Measurements from ENCODE around the gene TNFRSF8.

The TNFRSF8 gene

DNA sequence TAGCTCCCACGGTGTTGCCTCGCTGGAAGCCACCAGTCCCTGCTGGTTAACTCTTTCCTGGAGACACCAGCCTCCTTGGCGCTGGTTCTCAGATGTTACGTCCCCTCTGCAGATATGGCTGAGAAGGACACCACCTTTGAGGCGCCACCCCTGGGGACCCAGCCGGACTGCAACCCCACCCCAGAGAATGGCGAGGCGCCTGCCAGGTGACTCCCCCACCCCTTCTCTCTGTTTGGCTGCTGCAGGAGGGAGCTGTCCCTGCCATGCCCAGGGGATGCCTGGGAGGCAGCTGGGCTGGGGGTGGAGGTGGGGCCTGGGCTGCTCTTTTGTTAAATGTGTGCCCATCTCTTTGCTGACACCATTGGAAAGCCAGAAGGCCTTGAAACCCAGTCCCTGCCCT lies 60.1 kb downstream of the TNFRSF8 start:
- no peak for DNase-seq

DNA sequence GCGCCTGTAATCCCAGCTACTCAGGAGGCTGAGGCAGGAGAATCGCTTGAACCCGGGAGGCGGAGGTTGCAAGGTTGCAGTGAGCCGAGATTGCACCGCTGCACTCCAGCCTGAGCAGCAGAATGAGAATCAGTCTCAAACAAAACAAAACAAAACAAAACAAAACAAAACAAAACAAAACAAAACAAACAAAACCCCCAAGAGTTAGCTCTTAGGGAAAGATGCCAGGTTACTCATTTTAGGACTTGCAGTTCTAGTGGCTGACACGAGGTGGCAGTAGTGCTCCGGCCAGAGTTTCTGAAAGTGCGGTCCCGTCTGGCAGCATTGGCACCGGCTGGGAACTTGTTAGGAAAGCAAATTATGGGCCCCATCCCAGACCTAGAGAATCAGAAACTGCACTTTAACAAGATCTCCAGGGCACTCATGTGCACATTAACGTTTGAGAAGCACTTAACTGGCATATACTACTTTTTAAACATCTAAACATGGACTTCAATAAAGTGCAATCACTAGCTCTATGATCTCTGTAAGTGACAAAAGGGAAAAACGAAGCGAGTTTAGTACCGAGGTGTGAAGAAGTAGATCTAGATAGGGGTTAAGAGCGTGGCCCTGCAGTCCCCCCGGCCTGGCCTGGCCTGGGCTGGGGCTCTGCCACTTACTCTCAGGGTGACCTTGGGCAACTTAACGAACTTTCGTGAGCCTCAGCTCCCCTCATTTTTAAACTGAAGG lies 61.8 kb downstream of the TNFRSF8 start:
- DNase-seq, result peak; percentile 27

DNA sequence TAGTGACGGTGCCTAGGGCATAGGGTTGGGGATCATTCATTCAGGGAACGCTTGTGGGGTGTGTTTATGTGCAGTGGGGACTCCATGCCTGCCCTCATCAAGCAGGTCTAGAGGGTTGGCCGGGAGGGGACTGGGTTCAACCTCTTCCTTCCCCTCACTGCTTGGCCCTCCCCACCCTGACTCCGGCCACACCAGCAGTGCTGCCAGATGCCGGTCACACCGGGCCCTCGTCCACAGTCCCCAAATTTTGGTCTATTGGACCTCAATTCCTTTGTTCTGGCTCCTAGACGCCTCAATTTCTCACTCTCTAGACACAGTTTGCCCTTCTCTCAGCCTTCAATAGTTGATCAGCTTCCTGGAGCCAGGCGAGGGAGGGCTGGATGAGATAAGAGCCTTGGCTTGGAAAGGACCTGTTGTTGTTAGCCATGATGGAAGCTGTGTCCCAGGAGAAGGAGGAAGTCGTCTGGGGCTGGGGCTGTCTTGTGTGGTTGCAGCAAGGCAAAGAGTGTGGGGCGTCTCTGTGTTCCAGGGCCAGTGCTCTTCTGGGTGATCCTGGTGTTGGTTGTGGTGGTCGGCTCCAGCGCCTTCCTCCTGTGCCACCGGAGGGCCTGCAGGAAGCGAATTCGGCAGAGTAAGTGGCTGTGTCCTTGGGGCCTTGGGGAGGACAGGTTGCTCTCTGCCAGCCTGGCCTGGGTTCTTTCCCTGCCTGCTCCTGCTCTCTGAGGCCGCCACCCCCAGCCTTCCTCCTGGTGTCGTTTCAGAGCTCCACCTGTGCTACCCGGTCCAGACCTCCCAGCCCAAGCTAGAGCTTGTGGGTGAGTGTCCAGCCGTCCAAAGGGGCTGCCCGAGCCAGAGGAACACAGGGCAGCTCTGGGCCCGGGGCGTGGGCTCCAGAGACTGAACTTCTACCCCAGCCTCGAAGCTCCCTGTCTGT lies 62.6 kb downstream of the TNFRSF8 start:
- no peak for DNase-seq

DNA sequence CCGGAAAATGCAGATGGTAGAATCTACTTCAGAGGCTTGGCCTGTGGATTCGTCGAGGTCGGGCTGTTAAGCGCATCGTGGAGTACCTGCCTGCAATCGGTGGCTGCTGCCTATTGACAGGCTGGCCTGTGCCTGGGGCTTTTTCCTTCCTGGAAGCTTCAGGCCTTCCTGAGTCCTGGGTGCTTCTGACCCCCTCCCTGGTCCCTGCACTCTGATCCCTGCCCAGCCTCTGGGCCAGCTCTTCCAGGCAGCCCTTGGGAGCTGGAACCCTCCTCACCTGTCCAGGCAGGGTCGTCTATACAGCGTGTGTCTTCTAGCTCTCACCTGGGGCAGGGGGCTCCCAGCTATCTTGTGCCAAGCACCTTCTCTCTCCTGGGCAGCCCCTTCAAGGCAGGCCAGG lies 63.7 kb downstream of the TNFRSF8 start:
- no peak for DNase-seq

DNA sequence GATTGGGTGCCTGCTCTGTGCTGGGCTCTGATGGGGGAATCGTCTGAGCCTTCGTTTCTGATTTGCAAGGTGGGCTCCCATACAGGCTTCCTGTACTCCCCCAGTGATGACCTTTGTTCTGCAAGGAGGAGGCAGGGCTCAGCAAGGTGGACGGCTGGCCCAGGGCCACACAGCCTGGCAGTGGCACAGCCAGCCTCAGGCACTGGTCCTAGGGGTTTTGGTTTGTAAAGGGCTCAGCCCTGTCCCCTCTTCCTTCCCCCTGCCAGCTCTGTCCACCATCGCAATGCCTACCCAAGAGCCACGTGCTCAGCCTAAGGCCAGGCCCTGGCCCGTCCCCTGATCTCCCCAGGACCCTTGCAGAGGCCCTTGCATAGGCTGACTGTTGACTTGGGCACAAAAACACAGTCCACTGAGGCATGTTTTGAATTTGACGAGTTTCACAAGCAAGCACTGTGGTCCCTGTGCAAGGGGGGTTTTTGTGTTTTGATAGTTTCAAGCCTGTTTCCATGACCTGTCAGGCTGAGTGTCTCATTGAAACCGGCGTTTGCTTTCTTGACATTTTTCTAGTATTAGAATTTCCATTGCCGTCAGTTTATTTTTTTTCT lies 64.2 kb downstream of the TNFRSF8 start:
- DNase-seq, result no peak

DNA sequence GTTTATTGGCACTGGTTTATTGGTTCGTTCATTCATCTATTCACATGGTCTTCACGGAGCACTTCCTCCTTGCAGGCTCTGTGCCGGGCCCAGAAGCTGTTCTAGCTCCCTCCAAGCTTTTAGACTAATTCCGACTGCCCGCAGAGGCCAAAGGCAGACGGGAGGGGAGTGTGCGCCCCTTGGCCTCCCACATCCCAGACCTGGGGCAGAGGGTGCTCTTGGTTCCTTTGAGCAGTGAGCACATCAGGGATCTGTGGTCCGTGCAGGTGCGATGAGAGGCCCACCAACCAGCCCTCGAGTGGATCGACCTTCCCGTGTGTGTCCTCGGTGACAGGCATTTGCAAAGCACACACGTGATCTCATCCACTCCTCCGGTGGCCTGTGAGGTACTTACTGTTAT lies 65.0 kb downstream of the TNFRSF8 start:
- DNase-seq, result no peak

DNA sequence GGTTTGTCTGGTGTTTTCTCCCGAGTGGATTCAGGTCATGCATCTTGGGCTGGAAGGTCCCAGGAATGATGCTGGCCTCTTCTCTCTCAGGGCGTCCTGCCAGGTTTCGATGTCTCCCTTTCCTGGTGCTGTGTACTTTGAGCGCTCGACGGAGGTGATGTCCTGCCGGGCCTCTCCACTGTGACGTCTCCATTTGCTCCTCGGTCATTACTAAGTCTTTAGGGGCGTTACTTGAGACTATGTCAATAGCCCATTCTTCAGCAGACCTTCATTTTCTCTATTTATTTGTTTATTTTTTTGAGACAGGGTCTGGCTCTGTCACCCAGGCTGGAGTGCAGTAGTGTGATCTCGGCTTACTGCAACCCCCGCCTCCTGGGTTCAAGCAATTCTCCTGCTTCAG lies 66.5 kb downstream of the TNFRSF8 start:
- DNase-seq, result no peak

DNA sequence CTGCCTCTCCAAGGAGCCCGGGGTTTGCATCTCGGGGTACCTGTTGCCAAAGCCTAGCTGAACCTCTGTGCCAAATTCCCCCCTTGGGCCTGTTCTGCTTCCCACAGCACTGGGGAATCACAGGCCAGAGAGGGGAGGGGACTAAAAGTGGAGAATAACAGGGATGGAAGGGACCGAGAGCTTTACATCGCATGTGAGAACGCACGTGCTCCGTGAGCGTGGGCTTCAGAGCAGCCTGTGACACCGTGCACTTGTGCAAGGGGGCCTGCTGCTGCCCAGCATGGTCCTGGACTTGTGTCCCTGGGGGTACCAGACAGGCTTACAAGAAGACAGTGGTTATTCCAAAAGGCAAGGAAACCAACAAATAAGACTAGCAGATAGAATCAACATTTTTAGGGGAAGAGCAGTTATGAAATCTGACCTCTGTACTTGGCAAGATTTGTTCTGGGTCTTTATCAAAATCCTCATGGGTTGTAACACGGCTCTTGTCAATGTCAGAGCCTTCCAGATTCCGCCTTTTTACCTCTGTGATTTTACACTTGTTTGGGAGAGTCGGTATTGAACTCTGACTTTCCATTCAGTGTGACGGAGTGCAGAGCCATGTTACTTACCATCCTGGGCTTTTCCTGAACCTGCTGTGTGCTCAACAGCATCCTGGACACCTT lies 67.5 kb downstream of the TNFRSF8 start:
- DNase-seq, result no peak

DNA sequence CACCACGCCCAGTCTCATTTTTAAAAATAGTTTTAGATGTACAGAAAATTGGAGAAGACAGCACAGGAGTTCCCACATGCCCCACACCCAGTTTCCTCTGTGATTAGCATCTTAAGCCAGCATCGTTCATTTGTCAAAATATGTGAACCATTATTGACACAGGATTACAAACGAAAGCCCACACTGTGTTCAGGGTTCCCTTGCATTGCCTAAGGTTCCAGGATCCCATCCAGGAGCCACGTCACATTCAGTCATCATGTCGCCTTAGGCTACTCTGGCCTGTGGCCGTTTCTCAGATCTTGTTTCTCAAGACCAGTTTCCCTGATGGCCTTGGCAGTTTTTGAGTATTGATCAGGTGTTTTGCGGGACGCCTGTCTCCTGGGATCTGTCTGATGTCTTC lies 69.0 kb downstream of the TNFRSF8 start:
- DNase-seq, result peak; percentile 52

DNA sequence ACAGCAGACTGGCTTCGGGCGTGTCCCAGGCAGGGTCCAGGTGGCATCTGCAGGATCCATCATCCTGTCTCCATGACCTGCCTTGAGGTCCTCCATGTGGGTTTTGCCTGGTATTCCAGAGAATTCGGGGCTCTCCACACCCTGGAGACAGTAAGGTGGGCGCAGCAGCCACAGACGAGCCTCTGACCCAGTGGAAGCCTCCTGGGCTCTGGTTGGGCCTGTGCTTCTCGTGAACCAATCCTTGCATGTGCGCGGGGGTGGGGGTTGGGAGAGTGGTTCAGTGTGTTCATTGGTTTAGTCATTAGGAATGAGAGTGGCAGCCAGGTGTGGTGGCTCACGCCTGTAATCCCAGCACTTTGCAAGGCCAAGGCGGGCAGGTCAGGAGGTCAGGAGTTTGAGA lies 71.6 kb downstream of the TNFRSF8 start:
- no peak for DNase-seq

DNA sequence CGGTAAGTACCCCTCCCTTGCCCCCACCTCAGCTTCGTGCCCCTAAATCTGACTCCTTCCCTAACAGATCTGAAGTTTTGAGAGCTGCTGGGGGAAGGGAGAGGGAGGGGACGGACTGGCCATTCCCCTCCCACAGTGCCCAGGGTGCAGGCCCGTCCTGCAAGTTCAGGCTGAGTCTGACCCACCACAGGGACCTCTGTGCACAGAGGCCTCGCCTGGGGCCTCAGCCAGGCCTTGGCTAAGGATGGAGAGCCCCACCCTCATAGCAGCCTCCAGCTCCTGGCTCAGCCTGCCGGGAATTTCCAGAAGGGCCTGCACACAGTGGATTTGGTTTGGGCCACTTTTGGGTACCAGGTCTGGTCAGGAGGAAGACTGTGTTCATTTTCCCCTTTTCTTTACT lies 72.5 kb downstream of the TNFRSF8 start:
- no peak for DNase-seq

DNA sequence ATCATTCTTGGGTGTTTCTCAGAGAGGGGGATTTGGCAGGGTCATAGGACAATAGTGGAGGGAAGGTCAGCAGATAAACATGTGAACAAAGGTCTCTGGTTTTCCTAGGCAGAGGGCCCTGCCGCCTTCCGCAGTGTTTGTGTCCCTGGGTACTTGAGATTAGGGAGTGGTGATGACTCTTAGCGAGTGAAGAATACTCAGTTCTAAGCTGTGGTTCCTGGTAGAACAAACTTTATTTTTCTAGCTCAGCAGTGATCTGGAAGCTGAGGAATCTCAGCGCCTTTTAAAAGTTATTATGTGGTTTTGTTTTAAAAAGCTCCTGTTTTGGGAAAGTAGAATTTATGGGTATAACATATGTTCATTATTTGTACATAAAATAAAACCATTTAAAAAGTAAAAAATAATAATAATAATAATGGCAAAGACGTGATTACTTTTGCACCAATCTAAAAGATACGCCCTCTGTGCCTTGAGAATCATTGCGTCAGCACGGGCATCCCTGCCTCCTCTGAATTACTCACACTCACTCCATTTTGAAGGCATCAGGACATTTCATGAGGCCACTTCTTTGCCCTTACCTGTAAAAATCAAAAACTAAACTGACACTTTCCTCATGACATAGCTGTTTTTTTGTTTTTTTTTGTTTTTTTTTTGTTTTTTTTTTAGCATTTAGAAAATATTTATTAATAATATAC lies 74.0 kb downstream of the TNFRSF8 start:
- DNase-seq, result no peak

DNA sequence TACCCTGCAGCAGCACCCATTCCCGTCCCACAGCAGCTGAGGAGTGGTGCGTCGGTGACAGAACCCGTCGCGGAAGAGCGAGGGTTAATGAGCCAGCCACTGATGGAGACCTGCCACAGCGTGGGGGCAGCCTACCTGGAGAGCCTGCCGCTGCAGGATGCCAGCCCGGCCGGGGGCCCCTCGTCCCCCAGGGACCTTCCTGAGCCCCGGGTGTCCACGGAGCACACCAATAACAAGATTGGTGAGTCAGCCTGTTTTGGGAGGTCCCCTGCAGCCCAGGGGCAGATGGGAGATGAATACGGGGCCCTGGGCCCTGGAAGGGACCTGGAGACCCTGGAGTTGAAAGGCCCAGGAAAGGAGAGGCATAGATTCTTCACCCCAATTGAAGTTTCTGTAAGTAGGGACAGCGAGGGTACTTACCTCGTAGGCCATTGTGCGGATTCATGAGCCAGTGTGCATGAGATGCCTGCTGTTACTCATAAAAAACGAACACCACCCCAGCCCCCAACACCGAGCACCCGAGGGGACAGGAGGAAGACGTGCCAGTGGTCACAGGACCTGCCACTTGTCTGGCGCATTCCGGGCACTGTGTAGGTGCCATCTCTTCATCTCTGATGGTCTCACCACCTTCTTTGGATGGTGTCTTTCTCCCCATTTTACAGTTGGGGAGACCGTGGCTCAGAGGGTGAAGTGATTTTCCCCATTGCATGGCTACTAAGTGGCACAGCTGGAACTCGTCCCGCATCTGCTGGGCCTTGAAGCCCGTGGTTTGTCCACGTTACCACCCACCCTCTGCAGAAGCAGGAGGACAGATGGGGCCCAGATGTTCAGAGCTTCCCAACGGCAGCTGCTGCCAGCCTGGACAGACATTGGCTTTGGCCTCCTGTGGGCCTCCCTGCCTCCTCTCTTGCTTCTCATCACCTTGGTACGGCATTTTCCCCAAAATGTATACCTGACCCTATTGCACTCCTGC lies 75.4 kb downstream of the TNFRSF8 start:
- no peak for DNase-seq

DNA sequence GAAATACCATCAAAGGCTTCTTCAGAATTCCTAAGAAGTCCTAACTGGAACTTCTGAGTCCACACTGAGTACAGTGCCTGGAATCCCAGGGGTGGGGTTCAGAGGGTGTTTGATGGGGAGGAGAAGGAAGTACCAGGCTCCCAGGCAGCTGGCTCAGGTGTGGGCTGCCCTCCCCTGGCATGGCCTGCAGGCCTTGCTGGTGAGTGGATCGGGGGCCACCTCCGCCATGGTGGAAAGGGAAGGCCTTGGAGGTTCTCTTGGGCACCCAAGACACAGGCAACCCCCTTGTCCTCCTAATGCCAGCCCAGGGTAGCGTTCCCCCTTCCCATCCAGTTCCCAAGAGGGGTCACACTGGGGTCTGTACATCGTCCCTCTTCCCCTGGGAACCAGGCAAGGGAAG lies 76.9 kb downstream of the TNFRSF8 start:
- DNase-seq, result no peak

DNA sequence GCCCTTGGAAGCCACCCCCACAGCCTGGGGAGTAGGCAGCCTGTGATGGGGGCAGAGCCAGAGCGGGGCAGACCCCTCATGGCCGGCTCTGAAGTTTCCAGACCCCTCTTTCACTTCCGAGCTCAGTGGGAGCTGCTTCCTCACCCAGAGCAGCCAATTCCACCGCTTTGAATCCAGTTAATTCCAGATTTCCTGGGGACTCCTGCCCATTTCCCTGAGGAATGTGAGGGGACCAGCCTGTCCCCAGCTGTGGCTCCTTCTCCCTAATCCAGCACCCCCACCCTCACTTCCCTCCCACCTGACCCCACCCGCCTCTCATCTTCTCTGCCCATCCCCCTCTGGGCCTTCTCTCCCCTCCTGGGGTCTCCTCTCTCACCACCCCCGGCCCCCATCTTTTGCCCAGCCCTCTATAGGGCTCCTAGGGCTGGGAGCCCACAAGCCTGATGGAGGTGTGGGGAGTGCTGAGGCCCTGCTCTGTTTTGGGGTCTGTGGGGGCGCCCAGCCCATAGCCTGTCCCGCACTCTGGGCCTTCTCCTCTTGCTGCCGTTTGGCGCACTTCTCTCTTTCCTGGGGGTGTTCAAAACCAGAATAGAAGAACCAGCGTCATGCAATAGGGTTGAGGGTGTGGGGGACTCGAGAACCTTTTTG lies 77.5 kb downstream of the TNFRSF8 start:
- DNase-seq, result no peak

DNA sequence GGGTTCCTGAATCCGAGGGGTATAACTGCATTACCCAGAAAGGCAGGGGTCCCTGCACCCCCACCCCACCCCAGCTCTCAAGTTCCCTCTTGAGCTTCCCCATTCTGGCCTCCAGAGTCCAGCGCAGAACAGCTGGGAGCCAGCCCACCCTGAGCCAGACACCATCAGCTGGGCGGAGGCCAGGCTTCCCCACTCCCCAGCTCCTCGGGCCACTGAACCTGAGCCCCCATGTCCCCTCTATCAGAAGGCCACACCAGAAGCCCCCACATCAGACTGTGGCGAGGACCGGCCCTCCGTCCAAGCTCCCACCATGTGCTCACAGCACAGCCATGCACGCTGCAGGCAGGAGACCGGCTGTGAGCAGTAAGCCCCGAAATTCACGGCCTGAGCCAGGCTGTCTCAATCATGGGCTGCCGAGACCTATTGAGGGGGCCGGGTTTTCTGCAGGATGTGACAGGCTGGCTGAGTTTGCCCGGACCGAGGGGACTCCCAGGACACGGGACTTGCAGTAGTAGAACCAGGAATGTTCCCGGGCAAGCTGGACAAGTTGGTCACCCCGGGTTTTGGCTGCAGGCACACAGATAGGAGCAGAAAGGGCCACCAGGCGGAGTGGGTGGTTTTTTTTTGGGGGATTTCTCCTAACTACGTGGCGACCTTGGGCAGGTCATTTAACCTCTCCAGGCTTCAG lies 78.2 kb downstream of the TNFRSF8 start:
- no peak for DNase-seq

DNA sequence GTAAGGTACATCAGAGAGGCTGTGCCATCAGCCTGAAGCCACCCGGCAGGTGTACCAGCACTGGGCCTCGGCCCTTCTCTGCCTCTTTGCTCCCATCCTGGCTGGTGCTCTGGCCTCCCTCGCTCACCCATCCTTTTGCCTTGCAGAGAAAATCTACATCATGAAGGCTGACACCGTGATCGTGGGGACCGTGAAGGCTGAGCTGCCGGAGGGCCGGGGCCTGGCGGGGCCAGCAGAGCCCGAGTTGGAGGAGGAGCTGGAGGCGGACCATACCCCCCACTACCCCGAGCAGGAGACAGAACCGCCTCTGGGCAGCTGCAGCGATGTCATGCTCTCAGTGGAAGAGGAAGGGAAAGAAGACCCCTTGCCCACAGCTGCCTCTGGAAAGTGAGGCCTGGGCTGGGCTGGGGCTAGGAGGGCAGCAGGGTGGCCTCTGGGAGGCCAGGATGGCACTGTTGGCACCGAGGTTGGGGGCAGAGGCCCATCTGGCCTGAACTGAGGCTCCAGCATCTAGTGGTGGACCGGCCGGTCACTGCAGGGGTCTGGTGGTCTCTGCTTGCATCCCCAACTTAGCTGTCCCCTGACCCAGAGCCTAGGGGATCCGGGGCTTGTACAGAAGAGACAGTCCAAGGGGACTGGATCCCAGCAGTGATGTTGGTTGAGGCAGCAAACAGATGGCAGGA lies 79.2 kb downstream of the TNFRSF8 start:
- no peak for DNase-seq

DNA sequence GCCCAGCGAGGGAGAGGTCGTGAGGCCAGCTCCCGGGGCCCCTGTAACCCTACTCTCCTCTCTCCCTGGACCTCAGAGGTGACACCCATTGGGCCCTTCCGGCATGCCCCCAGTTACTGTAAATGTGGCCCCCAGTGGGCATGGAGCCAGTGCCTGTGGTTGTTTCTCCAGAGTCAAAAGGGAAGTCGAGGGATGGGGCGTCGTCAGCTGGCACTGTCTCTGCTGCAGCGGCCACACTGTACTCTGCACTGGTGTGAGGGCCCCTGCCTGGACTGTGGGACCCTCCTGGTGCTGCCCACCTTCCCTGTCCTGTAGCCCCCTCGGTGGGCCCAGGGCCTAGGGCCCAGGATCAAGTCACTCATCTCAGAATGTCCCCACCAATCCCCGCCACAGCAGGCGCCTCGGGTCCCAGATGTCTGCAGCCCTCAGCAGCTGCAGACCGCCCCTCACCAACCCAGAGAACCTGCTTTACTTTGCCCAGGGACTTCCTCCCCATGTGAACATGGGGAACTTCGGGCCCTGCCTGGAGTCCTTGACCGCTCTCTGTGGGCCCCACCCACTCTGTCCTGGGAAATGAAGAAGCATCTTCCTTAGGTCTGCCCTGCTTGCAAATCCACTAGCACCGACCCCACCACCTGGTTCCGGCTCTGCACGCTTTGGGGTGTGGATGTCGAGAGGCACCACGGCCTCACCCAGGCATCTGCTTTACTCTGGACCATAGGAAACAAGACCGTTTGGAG lies 80.0 kb downstream of the TNFRSF8 start:
- DNase-seq, result no peak

DNA sequence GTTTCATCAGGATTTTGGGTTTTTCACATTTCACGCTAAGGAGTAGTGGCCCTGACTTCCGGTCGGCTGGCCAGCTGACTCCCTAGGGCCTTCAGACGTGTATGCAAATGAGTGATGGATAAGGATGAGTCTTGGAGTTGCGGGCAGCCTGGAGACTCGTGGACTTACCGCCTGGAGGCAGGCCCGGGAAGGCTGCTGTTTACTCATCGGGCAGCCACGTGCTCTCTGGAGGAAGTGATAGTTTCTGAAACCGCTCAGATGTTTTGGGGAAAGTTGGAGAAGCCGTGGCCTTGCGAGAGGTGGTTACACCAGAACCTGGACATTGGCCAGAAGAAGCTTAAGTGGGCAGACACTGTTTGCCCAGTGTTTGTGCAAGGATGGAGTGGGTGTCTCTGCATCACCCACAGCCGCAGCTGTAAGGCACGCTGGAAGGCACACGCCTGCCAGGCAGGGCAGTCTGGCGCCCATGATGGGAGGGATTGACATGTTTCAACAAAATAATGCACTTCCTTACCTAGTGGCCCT lies 80.6 kb downstream of the TNFRSF8 start:
- no peak for DNase-seq

Data from GOT3 (cell line).